OCI-LY1 (cell line): Measurements from ENCODE around the gene STAT3.

ENCODE experiments used
- EZH2 ChIP-seq: fragments of 200-600 bp; sonication (generic), shearing (Covaris generic); IDR thresholded peaks from 2 replicates; pipeline ENCODE4 v1.8.0; 2017; ENCODE audit warnings: borderline replicate concordance, mixed run types, mild to moderate bottlenecking, antibody characterized with exemption, low read length, moderate library complexity, mixed read lengths
- TF ChIP-seq, protein P1 (sequence below): fragments of 200-600 bp; sonication (generic), shearing (Covaris generic); IDR thresholded peaks from 2 replicates; pipeline ENCODE4 v1.5.1; 2017; ENCODE audit warnings: mild to moderate bottlenecking, antibody characterized with exemption, low read length, moderate library complexity, mixed read lengths

DNA sequence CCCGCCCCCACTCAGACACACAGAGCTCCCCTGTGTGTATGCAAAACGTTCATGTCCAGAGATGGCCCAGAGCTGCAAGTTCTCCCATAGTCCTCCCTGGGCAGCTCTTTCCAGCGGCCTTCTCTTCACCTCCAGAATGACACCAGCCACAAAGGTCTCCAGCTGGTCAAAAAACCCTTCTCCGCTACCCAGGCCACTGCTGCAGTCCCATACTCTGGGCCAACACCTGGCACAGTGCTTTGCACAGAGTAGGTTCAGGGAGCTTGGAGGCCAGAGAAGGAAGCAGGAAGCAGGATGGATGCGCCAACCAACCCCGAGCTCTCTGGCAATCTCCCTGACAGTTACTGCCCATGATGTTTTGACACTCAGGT, 110.9 kb downstream of the STAT3 start:
- TF ChIP-seq, protein P1, sequence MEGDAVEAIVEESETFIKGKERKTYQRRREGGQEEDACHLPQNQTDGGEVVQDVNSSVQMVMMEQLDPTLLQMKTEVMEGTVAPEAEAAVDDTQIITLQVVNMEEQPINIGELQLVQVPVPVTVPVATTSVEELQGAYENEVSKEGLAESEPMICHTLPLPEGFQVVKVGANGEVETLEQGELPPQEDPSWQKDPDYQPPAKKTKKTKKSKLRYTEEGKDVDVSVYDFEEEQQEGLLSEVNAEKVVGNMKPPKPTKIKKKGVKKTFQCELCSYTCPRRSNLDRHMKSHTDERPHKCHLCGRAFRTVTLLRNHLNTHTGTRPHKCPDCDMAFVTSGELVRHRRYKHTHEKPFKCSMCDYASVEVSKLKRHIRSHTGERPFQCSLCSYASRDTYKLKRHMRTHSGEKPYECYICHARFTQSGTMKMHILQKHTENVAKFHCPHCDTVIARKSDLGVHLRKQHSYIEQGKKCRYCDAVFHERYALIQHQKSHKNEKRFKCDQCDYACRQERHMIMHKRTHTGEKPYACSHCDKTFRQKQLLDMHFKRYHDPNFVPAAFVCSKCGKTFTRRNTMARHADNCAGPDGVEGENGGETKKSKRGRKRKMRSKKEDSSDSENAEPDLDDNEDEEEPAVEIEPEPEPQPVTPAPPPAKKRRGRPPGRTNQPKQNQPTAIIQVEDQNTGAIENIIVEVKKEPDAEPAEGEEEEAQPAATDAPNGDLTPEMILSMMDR, result no peak
- TF ChIP-seq EZH2, result no peak
